ENCODE results near the gene ADGRL1. TPM values are rescaled to one million over a fixed set of nuclear protein-coding genes. Genes with fewer than 3 reads are reported as not detected.
A peak's percentile ranks its signal among the peaks of the same experiment; 100 is the strongest.

Gene ADGRL1
- total RNA-seq, 1 donor from 2014 or later: 12.4 TPM

GRCh38 chr19:14114439-14114838, 91.5 kb downstream of the ADGRL1 start:
- H3K4me3 Mint-ChIP-seq: no peak overlapping the region
- intact Hi-C loops (cut with micrococcal nuclease): loop anchor here (10.0 kb wide), 1 partner anchor 340 kb away; the partner anchor contains the start of gene C19orf53
- peaks cover 1% of the 10 kb centered on the region for H3K36me3 Mint-ChIP-seq (ENCODE audit: low read depth)
- H3K9me3 Mint-ChIP-seq: no peaks in the 10 kb centered on the region
- no peak for DNase-seq (ENCODE audit: low spot score)
- H3K27ac Mint-ChIP-seq: no peak overlapping the region
- peaks cover 39% of the 10 kb centered on the region for H3K4me1 Mint-ChIP-seq (ENCODE audit: low read depth)
- peaks cover 2% of the 10 kb centered on the region for H3K27me3 Mint-ChIP-seq (ENCODE audit: insufficient read depth)

DNA sequence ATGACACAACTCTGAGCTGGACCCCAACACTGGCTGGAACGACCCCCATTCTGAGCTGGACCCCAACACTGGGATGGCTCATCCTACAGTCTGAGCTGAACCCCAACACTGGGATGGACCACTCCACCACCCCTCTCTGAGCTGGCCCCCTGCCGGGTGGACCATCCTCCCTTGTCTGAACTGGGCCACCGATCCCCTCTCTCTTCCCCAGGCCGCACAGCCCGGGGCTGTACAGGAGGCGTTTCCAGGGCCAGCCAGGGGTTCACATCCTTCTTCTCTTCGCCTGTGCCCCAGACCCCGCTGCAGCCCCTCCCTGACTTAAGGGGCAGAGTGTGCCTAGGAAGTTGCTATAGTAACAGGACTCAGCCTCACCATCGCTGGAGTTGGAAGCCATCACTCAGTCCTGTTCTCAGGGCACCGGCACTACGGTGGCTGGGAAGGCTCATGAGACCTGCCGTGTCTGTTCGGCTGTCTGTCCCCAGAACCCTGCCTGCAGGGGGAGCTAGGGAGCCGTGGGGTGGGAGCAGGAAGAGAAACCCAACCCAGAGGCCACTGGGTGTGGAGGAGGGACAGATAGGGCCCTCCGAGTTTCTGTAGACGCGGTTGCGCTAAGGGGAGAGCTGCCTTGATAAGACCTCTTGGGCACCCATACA, 92.1 kb downstream of the ADGRL1 start:
- H3K9me3 Mint-ChIP-seq: no peaks in the 10 kb centered on the region
- peak; percentile 31 for DNase-seq (ENCODE audit: low spot score)
- H3K27ac Mint-ChIP-seq: peak overlapping the region; percentile 18
- H3K4me3 Mint-ChIP-seq: peak overlapping the region; percentile 5
- intact Hi-C loops (cut with micrococcal nuclease): loop anchor here (10.0 kb wide), 1 partner anchor 339 kb away; the partner anchor contains the start of gene C19orf53
- H3K4me1 Mint-ChIP-seq (ENCODE audit: low read depth): peaks cover 34% of the 10 kb centered on the region
- H3K36me3 Mint-ChIP-seq (ENCODE audit: low read depth): peaks cover 1% of the 10 kb centered on the region
- peaks cover 2% of the 10 kb centered on the region for H3K27me3 Mint-ChIP-seq (ENCODE audit: insufficient read depth)

- Mint-ChIP-seq H3K9me3 (no peaks in the 10 kb centered on the region), H3K4me1 (ENCODE audit: low read depth) (peaks cover 28% of the 10 kb centered on the region), H3K36me3 (ENCODE audit: low read depth) (no peaks in the 10 kb centered on the region), H3K27me3 (ENCODE audit: insufficient read depth) (no peaks in the 10 kb centered on the region), H3K4me3 (no peak overlapping the region), H3K27ac (no peak overlapping the region)
- intact Hi-C loops (cut with micrococcal nuclease): loop anchor here (10.0 kb wide), 1 partner anchor 338 kb away; the partner anchor contains the start of gene C19orf53
- DNase-seq (ENCODE audit: low spot score): no peak
Observed at GRCh38 chr19:14112809-14113385, 93.1 kb downstream of the ADGRL1 start.

DNA sequence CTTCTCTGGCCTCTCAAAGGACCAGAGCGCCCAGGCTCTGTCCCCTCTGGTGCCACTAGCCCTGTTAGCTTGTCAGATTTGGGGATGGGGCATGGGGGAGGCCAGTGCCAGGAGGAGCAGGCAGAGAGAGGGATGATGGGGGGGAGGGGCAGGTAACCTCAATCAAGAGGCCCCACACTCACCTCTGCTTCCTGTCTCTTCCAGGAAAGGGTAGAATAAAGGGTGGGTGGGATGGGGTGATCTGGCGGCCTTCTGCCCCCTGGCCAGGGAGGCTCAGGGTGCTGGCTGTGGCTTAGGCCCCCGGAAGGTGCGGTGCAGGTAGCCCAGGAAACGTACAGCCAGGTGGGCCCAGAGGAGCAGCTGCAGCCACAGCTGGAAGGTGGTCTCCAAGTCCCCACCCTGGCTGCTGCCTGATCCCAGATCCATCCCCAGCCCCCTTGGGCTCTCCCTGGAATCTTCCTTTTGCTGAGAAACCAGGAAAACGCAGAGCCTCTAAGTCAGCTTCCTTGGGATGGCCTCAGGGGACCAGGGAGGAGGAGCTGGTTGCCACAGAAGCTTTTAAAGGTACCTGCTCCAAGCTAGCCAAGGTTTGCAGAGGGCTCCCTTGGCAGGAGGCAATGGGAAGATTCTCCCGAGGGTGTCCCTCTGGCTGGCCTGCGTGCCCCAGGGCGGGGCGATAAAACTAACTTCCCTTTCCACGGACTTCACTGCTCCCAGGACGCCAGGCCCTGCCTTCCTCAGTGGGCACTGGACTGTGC, 93.7 kb downstream of the ADGRL1 start:
- no peaks in the 10 kb centered on the region for H3K27me3 Mint-ChIP-seq (ENCODE audit: insufficient read depth)
- no peak overlapping the region for H3K4me3 Mint-ChIP-seq
- intact Hi-C loops (cut with micrococcal nuclease): loop anchor here (10.0 kb wide), 1 partner anchor 337 kb away; the partner anchor contains the start of gene C19orf53
- no peak for DNase-seq (ENCODE audit: low spot score)
- no peaks in the 10 kb centered on the region for H3K9me3 Mint-ChIP-seq
- peaks cover 28% of the 10 kb centered on the region for H3K4me1 Mint-ChIP-seq (ENCODE audit: low read depth)
- no peaks in the 10 kb centered on the region for H3K36me3 Mint-ChIP-seq (ENCODE audit: low read depth)
- no peak overlapping the region for H3K27ac Mint-ChIP-seq

DNA sequence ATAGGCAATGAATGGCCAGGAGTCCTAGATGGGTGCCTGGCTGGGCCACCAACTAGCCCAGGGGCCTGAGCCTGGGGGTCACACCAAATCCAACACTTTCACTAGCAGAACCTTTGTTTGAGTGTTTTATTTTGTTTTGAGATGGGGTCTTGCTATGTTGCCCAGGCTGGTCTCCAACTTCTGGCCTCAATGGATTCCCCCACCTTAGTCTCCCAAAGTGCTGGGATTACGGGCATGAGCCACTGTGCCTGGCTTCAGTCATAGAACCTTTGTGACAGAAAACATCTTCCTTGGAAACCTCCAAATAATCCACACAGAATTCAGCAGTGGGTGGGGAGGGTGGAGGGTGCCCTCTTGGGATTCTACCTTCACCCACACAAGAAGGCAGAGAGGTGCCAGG, 94.5 kb downstream of the ADGRL1 start:
- intact Hi-C loops (cut with micrococcal nuclease): loop anchor here (10.0 kb wide), 1 partner anchor 337 kb away; the partner anchor contains the start of gene C19orf53
- H3K36me3 Mint-ChIP-seq (ENCODE audit: low read depth): no peaks in the 10 kb centered on the region
- H3K27ac Mint-ChIP-seq: no peak overlapping the region
- no peak for DNase-seq (ENCODE audit: low spot score)
- H3K9me3 Mint-ChIP-seq: no peaks in the 10 kb centered on the region
- H3K4me3 Mint-ChIP-seq: no peak overlapping the region
- peaks cover 23% of the 10 kb centered on the region for H3K4me1 Mint-ChIP-seq (ENCODE audit: low read depth)
- no peaks in the 10 kb centered on the region for H3K27me3 Mint-ChIP-seq (ENCODE audit: insufficient read depth)

- intact Hi-C loops (cut with micrococcal nuclease): loop anchor here (10.0 kb wide), 1 partner anchor 336 kb away; the partner anchor contains the start of gene C19orf53
Observed at GRCh38 chr19:14110650-14111049, 95.3 kb downstream of the ADGRL1 start.

GRCh38 chr19:14107581-14108461, 98.1 kb downstream of the ADGRL1 start:
- H3K27ac Mint-ChIP-seq: no peak overlapping the region
- intact Hi-C loops (cut with micrococcal nuclease): no loop called here

More at GRCh38 chr19:14110650-14111049, 95.3 kb downstream of the ADGRL1 start:
- DNase-seq (ENCODE audit: low spot score): no peak
- H3K27me3 Mint-ChIP-seq (ENCODE audit: insufficient read depth): no peaks in the 10 kb centered on the region
- peaks cover 14% of the 10 kb centered on the region for H3K4me1 Mint-ChIP-seq (ENCODE audit: low read depth)
- H3K9me3 Mint-ChIP-seq: no peaks in the 10 kb centered on the region
- peaks cover 2% of the 10 kb centered on the region for H3K36me3 Mint-ChIP-seq (ENCODE audit: low read depth)
- H3K4me3 Mint-ChIP-seq: no peak overlapping the region
- H3K27ac Mint-ChIP-seq: no peak overlapping the region

GRCh38 chr19:14106840-14107239, 99.1 kb downstream of the ADGRL1 start:
- Mint-ChIP-seq H3K27me3 (ENCODE audit: insufficient read depth) (no peaks in the 10 kb centered on the region), H3K36me3 (ENCODE audit: low read depth) (peaks cover 4% of the 10 kb centered on the region), H3K4me1 (ENCODE audit: low read depth) (no peaks in the 10 kb centered on the region), H3K27ac (no peak overlapping the region), H3K9me3 (no peaks in the 10 kb centered on the region), H3K4me3 (no peak overlapping the region)
- intact Hi-C loops (cut with micrococcal nuclease): no loop called here
- DNase-seq (ENCODE audit: low spot score): no peak

More at GRCh38 chr19:14107581-14108461, 98.1 kb downstream of the ADGRL1 start:
- Mint-ChIP-seq H3K36me3 (ENCODE audit: low read depth) (peaks cover 3% of the 10 kb centered on the region), H3K4me1 (ENCODE audit: low read depth) (no peaks in the 10 kb centered on the region), H3K27me3 (ENCODE audit: insufficient read depth) (no peaks in the 10 kb centered on the region), H3K9me3 (no peaks in the 10 kb centered on the region), H3K4me3 (no peak overlapping the region)
- no peak for DNase-seq (ENCODE audit: low spot score)

DNA sequence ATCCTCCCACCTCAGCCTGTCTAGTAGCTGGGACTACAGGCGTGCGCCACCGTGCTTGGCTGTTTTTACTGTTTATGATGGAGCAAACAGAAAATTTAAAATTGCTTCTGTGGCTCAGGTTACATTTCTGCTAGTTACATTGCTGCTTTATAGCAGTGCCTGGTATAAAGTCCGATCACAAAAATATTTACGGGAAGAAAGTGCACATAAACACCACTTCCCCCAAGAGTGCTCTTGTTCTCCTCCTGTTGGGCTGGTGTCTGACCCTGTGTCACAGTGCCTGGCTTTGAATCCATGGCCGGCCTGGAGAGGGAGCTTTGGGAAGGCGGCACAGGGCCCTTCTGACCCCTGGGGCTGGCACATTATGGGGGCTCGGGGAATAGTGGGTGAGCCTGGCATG, 100.3 kb downstream of the ADGRL1 start:
- DNase-seq (ENCODE audit: low spot score): no peak
- Mint-ChIP-seq H3K4me3 (no peak overlapping the region), H3K9me3 (no peaks in the 10 kb centered on the region), H3K4me1 (ENCODE audit: low read depth) (no peaks in the 10 kb centered on the region), H3K36me3 (ENCODE audit: low read depth) (peaks cover 8% of the 10 kb centered on the region), H3K27me3 (ENCODE audit: insufficient read depth) (no peaks in the 10 kb centered on the region), H3K27ac (no peak overlapping the region)
- intact Hi-C loops (cut with micrococcal nuclease): no loop called here

DNA sequence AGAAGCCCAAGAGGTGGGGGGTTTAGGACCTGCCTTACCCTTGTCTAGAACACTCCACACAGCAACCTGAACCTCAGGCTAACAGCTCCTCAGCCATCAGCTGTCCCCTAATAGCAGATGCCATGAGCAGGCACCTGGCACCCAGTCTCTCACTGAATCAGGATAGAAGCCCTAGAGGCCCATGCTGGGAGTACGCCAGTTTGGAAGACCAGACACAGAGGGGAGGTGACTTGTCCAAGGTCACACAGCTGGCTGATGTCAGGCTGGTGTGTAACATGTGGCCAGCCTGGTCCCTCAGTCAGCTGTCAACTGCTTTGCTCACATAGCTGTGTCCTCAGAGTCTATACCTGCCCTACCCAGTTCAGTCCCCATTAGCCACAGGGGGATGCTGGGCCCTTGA, 102.7 kb downstream of the ADGRL1 start:
- Mint-ChIP-seq H3K4me3 (no peak overlapping the region), H3K36me3 (ENCODE audit: low read depth) (peaks cover 8% of the 10 kb centered on the region), H3K4me1 (ENCODE audit: low read depth) (no peaks in the 10 kb centered on the region), H3K27me3 (ENCODE audit: insufficient read depth) (no peaks in the 10 kb centered on the region), H3K27ac (no peak overlapping the region), H3K9me3 (no peaks in the 10 kb centered on the region)
- no peak for DNase-seq (ENCODE audit: low spot score)
- intact Hi-C loops (cut with micrococcal nuclease): no loop called here

GRCh38 chr19:14102756-14103155, 103.2 kb downstream of the ADGRL1 start:
- intact Hi-C loops (cut with micrococcal nuclease): no loop called here
- Mint-ChIP-seq H3K27me3 (ENCODE audit: insufficient read depth) (no peaks in the 10 kb centered on the region), H3K9me3 (no peaks in the 10 kb centered on the region), H3K4me1 (ENCODE audit: low read depth) (no peaks in the 10 kb centered on the region), H3K4me3 (no peak overlapping the region), H3K36me3 (ENCODE audit: low read depth) (peaks cover 12% of the 10 kb centered on the region), H3K27ac (no peak overlapping the region)
- DNase-seq (ENCODE audit: low spot score): no peak

DNA sequence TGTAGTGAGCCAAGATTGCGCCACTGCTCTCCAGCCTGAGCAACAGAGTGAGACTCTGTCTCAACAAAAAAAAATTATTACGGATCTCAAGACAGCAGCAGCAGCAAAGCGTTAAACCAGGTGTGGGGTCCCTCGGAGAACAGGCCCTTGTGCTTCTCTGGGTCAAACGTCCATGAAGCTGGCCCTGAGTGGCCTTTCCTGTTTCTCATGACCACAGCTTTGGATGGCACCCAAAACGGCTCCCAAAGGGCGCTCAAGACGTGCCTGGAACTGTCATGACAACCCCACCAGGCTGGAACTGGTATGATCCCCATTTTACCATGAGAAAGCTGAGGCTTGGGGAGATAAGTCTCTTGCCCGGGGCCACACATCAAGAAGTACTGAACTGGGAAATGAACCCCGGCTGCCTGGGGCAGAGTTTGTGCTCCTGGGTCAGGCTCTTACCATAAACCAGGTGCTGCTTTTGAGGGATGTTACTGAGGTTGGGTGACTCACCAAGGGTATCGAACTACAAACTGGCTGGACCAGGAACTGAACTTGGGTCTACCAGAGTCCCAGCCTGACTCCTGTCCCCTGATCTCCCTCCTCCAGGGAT, 103.8 kb downstream of the ADGRL1 start:
- Mint-ChIP-seq H3K36me3 (ENCODE audit: low read depth) (peaks cover 13% of the 10 kb centered on the region), H3K27me3 (ENCODE audit: insufficient read depth) (no peaks in the 10 kb centered on the region), H3K4me1 (ENCODE audit: low read depth) (no peaks in the 10 kb centered on the region), H3K9me3 (no peaks in the 10 kb centered on the region), H3K27ac (no peak overlapping the region), H3K4me3 (no peak overlapping the region)
- intact Hi-C loops (cut with micrococcal nuclease): no loop called here
- no peak for DNase-seq (ENCODE audit: low spot score)

Data from activated T-helper 1 cell treated with anti-CD3 and anti-CD28 coated beads, Interleukin-12 subunit alpha, Interleukin-12 subunit beta, Interleukin-2, Interleukin-4 antibody, amounts not matched to agents 30 ng/mL and 10 ng/mL and 1 ng/mL, durations not matched to agents 14 hours and 24 hours and 36 hours (primary cell).